Measurements from ENCODE around the gene IVD.

DNA sequence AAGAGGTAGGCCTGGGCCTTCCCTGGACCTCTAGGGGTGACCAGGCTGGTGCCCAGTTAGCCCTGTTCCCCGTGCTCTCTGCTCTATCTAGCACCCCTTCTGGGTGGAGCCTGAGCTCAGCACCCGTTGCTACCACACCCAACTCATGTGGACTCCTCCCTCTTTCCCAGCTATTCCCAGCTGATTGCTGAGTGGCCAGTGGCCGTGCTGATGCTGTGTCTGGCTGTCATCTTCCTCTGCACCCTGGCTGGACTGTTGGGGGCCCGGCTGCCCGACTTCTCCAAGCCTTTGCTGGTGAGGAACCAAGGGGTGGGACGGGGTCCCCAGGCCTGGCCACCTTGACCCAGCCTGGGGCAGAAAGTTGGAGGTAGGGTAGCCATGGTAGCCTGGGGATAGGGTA is 41.3 kb upstream of the IVD start:
- TF ChIP-seq EZH2 (IDR thresholded peaks at IDR 0.05) = no peak
- no peak for TF ChIP-seq POLR2AphosphoS5 (IDR thresholded peaks at IDR 0.05; ENCODE audit: borderline replicate concordance, low read depth, low read length)
- TF ChIP-seq FOXP2 (optimal IDR thresholded peaks at IDR 0.05; ENCODE audit: control extremely low read depth, extremely low read length, insufficient read depth) = no peak
